ENCODE results near the gene RNF181.
"Not testable (repeated sequence)": the region's sequence is repeated elsewhere in the genome, so short reads cannot be mapped to it uniquely, and the experiment has no call there.

The RNF181 gene

DNA sequence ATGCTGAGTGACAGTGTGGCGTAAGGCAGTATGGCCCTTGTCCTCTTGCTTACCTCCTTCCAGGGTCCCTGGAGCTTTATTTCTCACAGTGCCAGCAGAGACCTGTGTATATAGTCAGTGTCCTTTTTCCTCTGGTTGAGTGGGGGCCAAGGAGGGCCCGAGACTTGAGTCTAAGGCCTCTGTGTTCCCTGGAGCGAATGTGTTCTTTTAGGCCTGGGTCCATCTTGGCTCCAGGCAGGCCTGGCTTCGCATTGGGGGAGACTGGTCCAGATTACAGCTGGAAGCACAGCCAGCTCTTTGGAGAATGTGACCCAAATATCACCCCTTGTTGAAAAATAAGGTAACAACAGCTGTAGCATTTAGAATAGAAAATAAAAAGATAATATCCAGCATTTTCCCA lies 6.4 kb upstream of the RNF181 start:
- POLR2A ChIA-PET = interaction anchor here (1.1 to 3.2 kb wide), 2 partner anchors 12 to 28 kb away, joined by 3 to 15 read pairs; partner anchors contain the start of genes GGCX and TMEM150A
- DNase-seq (ENCODE audit: low read depth, low spot score) = no peak
- TF ChIP-seq, protein P1, sequence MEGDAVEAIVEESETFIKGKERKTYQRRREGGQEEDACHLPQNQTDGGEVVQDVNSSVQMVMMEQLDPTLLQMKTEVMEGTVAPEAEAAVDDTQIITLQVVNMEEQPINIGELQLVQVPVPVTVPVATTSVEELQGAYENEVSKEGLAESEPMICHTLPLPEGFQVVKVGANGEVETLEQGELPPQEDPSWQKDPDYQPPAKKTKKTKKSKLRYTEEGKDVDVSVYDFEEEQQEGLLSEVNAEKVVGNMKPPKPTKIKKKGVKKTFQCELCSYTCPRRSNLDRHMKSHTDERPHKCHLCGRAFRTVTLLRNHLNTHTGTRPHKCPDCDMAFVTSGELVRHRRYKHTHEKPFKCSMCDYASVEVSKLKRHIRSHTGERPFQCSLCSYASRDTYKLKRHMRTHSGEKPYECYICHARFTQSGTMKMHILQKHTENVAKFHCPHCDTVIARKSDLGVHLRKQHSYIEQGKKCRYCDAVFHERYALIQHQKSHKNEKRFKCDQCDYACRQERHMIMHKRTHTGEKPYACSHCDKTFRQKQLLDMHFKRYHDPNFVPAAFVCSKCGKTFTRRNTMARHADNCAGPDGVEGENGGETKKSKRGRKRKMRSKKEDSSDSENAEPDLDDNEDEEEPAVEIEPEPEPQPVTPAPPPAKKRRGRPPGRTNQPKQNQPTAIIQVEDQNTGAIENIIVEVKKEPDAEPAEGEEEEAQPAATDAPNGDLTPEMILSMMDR (IDR thresholded peaks at IDR 0.05; ENCODE audit: insufficient read depth, low read length, missing control alignments) = no peak

GRCh38 chr2:85589982-85590791 lies 5.4 kb upstream of the RNF181 start:
- CTCF ChIA-PET = interaction anchor here (0.9 to 1.9 kb wide), 4 partner anchors 13 to 170 kb away, joined by 3 to 8 read pairs (median 4); partner anchors contain the start of gene VAMP8
- no peak overlapping the region for H3K4me3 ChIP-seq (ENCODE audit: low read depth, low read length)
- POLR2A ChIA-PET = interaction anchor here (0.5 to 3.2 kb wide), 6 partner anchors 11 to 262 kb away, joined by 3 to 15 read pairs (median 6); partner anchors contain the start of genes GGCX, MAT2A, TGOLN2 and TMEM150A
- TF ChIP-seq, protein P1 (IDR thresholded peaks at IDR 0.05; ENCODE audit: insufficient read depth, low read length, missing control alignments) = no peak
- peak; percentile 79 for DNase-seq (ENCODE audit: low read depth, low spot score)

More for the DNA sequence above, 6.4 kb upstream of the RNF181 start:
- CTCF ChIA-PET = interaction anchor here (1.4 kb wide), 1 partner anchor 38 kb away, joined by 3 read pairs; no protein-coding TSS in a partner anchor
- H3K4me3 ChIP-seq (ENCODE audit: low read depth, low read length) = no peak overlapping the region

DNA sequence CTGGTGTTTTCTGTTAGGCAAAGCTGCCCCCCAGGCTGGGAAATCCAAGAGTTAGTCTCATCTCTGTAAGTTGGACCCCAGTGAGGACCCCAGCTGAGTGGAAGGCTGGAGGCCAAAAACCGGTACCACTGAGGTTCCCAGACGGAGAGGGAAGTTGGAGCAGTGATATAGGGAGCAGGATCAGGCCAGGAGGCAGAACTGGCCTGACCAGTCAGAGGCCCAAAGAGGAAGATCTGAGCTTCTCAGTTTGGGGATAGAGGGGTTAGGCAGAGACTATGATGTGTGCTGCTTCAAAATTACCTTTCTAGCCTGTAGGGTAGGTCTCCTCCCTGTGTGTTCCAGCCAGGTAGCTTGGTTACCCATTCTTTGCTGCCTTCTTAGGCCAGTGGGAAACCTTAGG lies 4.6 kb upstream of the RNF181 start:
- DNase-seq (ENCODE audit: low read depth, low spot score) = no peak
- POLR2A ChIA-PET = interaction anchor here (0.5 to 3.2 kb wide), 7 partner anchors 10 to 263 kb away, joined by 3 to 15 read pairs (median 6); partner anchors contain the start of genes C2orf68, GGCX, MAT2A and TGOLN2
- H3K4me3 ChIP-seq (ENCODE audit: low read depth, low read length) = no peak overlapping the region
- CTCF ChIA-PET = interaction anchor here (0.9 to 1.9 kb wide), 4 partner anchors 14 to 170 kb away, joined by 3 to 8 read pairs (median 4); partner anchors contain the start of gene VAMP8
- TF ChIP-seq, protein P1 (IDR thresholded peaks at IDR 0.05; ENCODE audit: insufficient read depth, low read length, missing control alignments) = no peak

- no peak overlapping the region for H3K4me3 ChIP-seq (ENCODE audit: low read depth, low read length)
- CTCF ChIA-PET = interaction anchor here (1.2 to 1.9 kb wide), 3 partner anchors 33 to 171 kb away, joined by 3 to 8 read pairs (median 5); no protein-coding TSS in a partner anchor
- DNase-seq (ENCODE audit: low read depth, low spot score) = no peak
- POLR2A ChIA-PET = interaction anchor here (0.8 to 3.2 kb wide), 3 partner anchors 10 to 20 kb away, joined by 3 to 15 read pairs (median 7); partner anchors contain the start of genes C2orf68 and TMEM150A
- TF ChIP-seq, protein P1 (IDR thresholded peaks at IDR 0.05; ENCODE audit: insufficient read depth, low read length, missing control alignments) = no peak
Observed at GRCh38 chr2:85591563-85591962, 4.0 kb upstream of the RNF181 start.

DNA sequence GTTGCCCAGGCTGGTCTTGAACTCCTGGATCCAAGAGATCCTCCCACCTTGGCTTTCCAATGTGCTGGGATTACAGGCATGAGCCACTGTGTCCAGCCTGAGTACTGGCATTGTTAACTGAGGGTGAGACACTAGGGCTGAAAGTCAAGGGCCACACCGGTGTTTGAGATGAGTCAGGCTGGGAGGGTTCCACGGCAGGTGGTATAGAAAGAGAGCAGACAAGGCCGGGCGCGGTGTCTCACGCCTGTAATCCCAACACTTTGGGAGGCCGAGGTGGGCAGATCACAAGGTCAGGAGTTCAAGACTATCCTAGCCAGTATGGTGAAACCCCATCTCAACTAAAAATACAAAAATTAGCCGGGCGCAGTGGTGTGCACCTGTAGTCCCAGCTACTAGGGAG lies 3.2 kb upstream of the RNF181 start:
- POLR2A ChIA-PET; DNase-seq (ENCODE audit: low read depth, low spot score); H3K4me3 ChIP-seq (ENCODE audit: low read depth, low read length): not testable (repeated sequence)
- CTCF ChIA-PET = interaction anchor here (1.9 kb wide), 1 partner anchor 40 kb away, joined by 8 read pairs; no protein-coding TSS in a partner anchor

DNA sequence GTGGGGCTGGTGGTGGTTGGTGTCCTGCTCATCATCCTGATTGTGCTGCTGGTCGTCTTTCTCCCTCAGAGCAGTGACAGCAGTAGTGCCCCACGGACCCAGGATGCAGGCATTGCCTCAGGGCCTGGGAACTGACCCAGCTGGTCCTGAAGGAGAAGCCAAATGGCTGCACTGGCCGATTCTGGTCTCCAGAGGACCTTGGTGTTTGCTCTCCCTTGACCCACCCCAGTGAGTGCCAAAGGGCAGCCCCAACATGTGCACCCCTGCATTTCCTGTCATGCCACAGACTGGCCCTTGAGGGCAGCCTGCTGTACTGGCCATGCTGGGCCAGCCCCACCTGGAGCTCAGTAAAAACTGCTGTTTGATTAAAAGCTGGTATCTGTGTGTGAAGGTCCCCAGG lies 2.5 kb upstream of the RNF181 start:
- H3K4me3 ChIP-seq (ENCODE audit: low read depth, low read length) = no peak overlapping the region
- POLR2A ChIA-PET = no interaction called here
- CTCF ChIA-PET = no interaction called here
- DNase-seq (ENCODE audit: low read depth, low spot score) = no peak
- TF ChIP-seq, protein P1 (IDR thresholded peaks at IDR 0.05; ENCODE audit: insufficient read depth, low read length, missing control alignments) = no peak

Measured in AG04449 (cell line).